ENCODE measurements around the gene STX11. TPM values are rescaled to one million over a fixed set of nuclear protein-coding genes. Genes with fewer than 3 reads are reported as not detected.

The STX11 gene
- total RNA-seq (10 to 100 TPM in 2 of 5 donors, 1 to 10 TPM in 2, not detected in 1; 2.2 to 11.7 (median 6.3) TPM), polyA plus RNA-seq (1 to 10 TPM; 2.2 to 3.7 (median 2.6) TPM)
- long read RNA-seq, donor 1, result 0 reads
- long read RNA-seq, donor 2, partial matches to known transcripts, result 0 of 1 reads
- long read RNA-seq, donor 2, other reads (novel, unspliced or antisense), result 0 of 1 reads
- long read RNA-seq, donor 3, result 0 reads
- long read RNA-seq, donor 4, result 0 reads
- long read RNA-seq, donor 5, result 0 reads
- long read RNA-seq, donor 6, partial matches to known transcripts, result 0 of 2 reads
- long read RNA-seq, donor 6, other reads (novel, unspliced or antisense), result 0 of 2 reads
- long read RNA-seq, donor 7, partial matches to known transcripts, result 0 of 1 reads
- long read RNA-seq, donor 7, other reads (novel, unspliced or antisense), result 0 of 1 reads
- long read RNA-seq, donor 8, result 0 reads
- long read RNA-seq, donor 9, result 0 reads
- long read RNA-seq, donor 10, result 0 reads

DNA sequence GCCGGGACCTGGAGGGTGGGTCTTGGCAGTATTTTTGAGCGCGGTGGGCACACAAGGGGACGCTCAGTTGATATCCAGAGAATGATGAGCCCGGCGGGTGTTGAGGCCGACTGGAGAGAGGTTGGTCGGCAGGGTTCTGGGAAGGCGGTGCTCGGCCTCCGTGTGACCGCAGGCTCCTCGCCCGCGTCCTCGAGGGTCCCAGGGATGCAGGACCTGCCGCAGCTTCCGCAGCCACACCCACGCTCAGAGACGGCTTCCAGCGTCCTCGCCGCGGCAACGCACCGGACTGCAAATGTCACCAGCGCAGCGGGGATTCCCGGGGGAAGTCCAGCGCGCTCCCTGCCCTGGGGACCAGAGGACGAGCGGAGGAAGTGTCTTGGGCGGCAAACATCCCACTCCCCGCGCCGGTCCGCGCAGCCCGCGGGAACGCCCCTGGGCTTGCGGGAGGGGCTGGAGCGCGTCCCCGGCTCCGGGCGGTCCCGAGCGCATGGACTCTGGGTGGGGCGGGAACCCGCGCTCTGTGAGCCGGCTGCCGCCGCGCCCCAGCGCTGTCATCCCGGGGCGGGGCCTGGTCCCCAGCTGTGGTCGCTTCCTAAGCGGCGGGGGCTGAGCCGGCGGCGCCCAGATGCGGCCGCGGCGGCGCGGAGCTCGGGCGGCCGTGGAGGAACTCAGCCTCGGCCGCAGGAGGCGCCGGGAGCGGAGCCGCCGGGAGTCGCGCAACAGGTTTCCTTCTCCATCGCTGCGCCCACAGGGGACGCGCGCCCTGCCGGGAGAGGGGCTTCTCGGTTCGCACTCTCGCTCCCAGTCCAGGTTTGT is at the start of gene STX11:
Gene STX11 (plus strand): TSS at position 624 of the 816 bp plus-strand sequence. CDS start 36,111 bp downstream, outside the sequence.
- peak within 1 kb of the TSS; percentile 64 to 88 (median 79) for H3K27ac ChIP-seq
- intact Hi-C loops (cut with DNase I; ENCODE audit: low total_unique reads), result no loop called here
- H3K4me1 ChIP-seq, result peaks cover 0 to 24% (median 19%) of the 10 kb centered on the region in 4 donors
- TF ChIP-seq POLR2AphosphoS5 (IDR thresholded peaks at IDR 0.05) (peak in 1 of 3 donors; percentile 60), POLR2A (IDR thresholded peaks at IDR 0.05) (no peak), EP300 (IDR thresholded peaks at IDR 0.05) (no peak)
- TF ChIP-seq, protein P1, sequence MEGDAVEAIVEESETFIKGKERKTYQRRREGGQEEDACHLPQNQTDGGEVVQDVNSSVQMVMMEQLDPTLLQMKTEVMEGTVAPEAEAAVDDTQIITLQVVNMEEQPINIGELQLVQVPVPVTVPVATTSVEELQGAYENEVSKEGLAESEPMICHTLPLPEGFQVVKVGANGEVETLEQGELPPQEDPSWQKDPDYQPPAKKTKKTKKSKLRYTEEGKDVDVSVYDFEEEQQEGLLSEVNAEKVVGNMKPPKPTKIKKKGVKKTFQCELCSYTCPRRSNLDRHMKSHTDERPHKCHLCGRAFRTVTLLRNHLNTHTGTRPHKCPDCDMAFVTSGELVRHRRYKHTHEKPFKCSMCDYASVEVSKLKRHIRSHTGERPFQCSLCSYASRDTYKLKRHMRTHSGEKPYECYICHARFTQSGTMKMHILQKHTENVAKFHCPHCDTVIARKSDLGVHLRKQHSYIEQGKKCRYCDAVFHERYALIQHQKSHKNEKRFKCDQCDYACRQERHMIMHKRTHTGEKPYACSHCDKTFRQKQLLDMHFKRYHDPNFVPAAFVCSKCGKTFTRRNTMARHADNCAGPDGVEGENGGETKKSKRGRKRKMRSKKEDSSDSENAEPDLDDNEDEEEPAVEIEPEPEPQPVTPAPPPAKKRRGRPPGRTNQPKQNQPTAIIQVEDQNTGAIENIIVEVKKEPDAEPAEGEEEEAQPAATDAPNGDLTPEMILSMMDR (IDR thresholded peaks at IDR 0.05), result peak in 1 of 7 experiments; percentile 6
- H3K36me3 ChIP-seq, result no peaks in the 10 kb centered on the region
- no peaks in the 10 kb centered on the region for H3K9me3 ChIP-seq
- H3K4me3 ChIP-seq, result peak within 1 kb of the TSS; percentile 69 to 93 (median 83)
- 1 to 2% (median 1%) methylated on average over 29 to 93 of the region's 93 CpGs for WGBS, 5 donors
- peak; percentile 67 to 88 for DNase-seq
- H3K27me3 ChIP-seq, result peaks cover 0 to 10% (median 4%) of the 10 kb centered on the region in 3 donors

DNA sequence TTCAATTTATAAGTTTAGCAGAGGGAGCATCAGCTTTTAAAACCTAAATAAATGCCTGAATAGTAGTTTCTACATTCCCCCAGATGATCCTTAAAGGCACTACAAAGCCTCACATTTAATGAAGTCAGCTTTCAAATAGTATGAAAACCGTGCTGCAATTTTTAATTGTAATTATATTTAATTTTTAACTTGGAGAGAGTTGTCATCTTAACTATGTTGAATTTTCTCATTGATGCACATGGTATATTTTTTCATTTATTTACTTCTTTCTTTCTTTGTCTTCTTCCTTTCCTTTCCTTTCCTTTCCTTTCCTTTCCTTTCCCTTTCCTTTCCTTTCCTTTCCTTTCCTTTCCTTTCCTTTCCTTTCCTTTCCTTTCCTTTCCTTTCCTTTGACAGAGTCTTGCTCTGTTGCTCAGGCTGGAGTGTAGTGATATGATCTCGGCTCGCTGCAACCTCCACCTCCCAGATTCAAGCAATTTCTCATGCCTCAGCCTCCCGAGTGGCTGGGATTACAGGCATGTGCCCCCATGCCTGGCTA is 47.2 kb upstream of the STX11 start:
- no peak overlapping the region for H3K27ac ChIP-seq
- no peaks in the 10 kb centered on the region for H3K36me3 ChIP-seq
- H3K27me3 ChIP-seq, result no peaks in the 10 kb centered on the region
- no peaks in the 10 kb centered on the region for H3K4me1 ChIP-seq
- no peaks in the 10 kb centered on the region for H3K9me3 ChIP-seq
- intact Hi-C loops (cut with DNase I; ENCODE audit: low total_unique reads), result loop anchor here (5.0 kb wide), 1 partner anchor 379 kb away; no protein-coding TSS in a partner anchor
- TF ChIP-seq EP300 (IDR thresholded peaks at IDR 0.05), result no peak
- no peak for TF ChIP-seq POLR2AphosphoS5 (IDR thresholded peaks at IDR 0.05)
- TF ChIP-seq POLR2A (IDR thresholded peaks at IDR 0.05), result no peak
- TF ChIP-seq, protein P1 (IDR thresholded peaks at IDR 0.05), result no peak
- no peak overlapping the region for H3K4me3 ChIP-seq
- 76 to 85% (median 79%) methylated on average over 4 of the region's 4 CpGs for WGBS, 5 donors
- DNase-seq, result no peak

DNA sequence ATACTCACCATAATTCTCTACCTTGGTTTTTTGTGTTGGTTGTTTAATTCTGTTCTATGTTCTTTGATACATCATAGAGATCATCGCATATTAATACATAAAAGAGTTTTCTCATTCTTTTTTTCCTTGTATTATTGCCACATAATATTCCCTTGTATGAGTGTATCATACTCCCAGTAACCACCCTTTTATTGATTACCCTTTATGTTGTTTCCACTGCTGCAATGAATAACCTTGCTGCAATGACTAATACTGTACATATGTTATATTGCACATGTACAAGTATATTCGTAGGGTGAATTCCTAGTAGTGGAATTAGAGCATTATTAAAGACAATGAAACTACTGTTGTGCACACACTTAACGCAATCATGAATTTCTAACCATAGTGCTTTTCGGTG is 45.8 kb upstream of the STX11 start:
- no peaks in the 10 kb centered on the region for H3K36me3 ChIP-seq
- no peak overlapping the region for H3K27ac ChIP-seq
- H3K9me3 ChIP-seq, result no peaks in the 10 kb centered on the region
- 48 to 61% (median 53%) methylated on average over 4 of the region's 4 CpGs for WGBS, 5 donors
- H3K4me3 ChIP-seq, result no peak overlapping the region
- intact Hi-C loops (cut with DNase I; ENCODE audit: low total_unique reads), result loop anchor here (5.0 kb wide), 1 partner anchor 378 kb away; no protein-coding TSS in a partner anchor
- no peak for DNase-seq
- no peaks in the 10 kb centered on the region for H3K4me1 ChIP-seq
- H3K27me3 ChIP-seq, result no peaks in the 10 kb centered on the region
- TF ChIP-seq POLR2A (IDR thresholded peaks at IDR 0.05) (no peak), EP300 (IDR thresholded peaks at IDR 0.05) (no peak), POLR2AphosphoS5 (IDR thresholded peaks at IDR 0.05) (no peak)
- TF ChIP-seq, protein P1 (IDR thresholded peaks at IDR 0.05), result no peak

Data from stomach (tissue), 19 donors.